GM03348 (cell line): ENCODE measurements around the gene DHDH.
"Not testable (repeated sequence)": the region's sequence is repeated elsewhere in the genome, so short reads cannot be mapped to it uniquely, and the experiment has no call there.

Source experiments
- DNase-seq: peaks from one replicate; pipeline ENCODE4 v3.0.0; 2012; ENCODE audit warnings: low spot score

Gene DHDH

GRCh38 chr19:48915757-48916156 is 17.7 kb upstream of the DHDH start:
- no peak for DNase-seq

GRCh38 chr19:48918071-48918470 is 15.4 kb upstream of the DHDH start:
- no peak for DNase-seq

- DNase-seq: no peak
Observed at GRCh38 chr19:48918801-48919247, 14.7 kb upstream of the DHDH start.

- not testable (repeated sequence) for DNase-seq
Observed at GRCh38 chr19:48919271-48919670, 14.2 kb upstream of the DHDH start.

GRCh38 chr19:48920949-48921348 is 12.6 kb upstream of the DHDH start:
- no peak for DNase-seq

GRCh38 chr19:48921721-48922500 is 11.6 kb upstream of the DHDH start:
- no peak for DNase-seq

GRCh38 chr19:48922548-48923490 is 10.7 kb upstream of the DHDH start:
- DNase-seq: no peak

GRCh38 chr19:48925240-48925843 is 8.2 kb upstream of the DHDH start:
- peak; percentile 34 for DNase-seq

- not testable (repeated sequence) for DNase-seq
Observed at GRCh38 chr19:48925890-48926289, 7.6 kb upstream of the DHDH start.

- peak; percentile 85 for DNase-seq
Observed at GRCh38 chr19:48926909-48927308, 6.6 kb upstream of the DHDH start.

- DNase-seq: not testable (repeated sequence)
Observed at GRCh38 chr19:48927692-48928091, 5.8 kb upstream of the DHDH start.

- no peak for DNase-seq
Observed at GRCh38 chr19:48928164-48929025, 5.1 kb upstream of the DHDH start.

- no peak for DNase-seq
Observed at GRCh38 chr19:48934837-48935236, 1.3 kb downstream of the DHDH start.

GRCh38 chr19:48935864-48936263 is 2.4 kb downstream of the DHDH start:
- DNase-seq: no peak

- DNase-seq: no peak
Observed at GRCh38 chr19:48938256-48938655, 4.8 kb downstream of the DHDH start.

- DNase-seq: no peak
Observed at GRCh38 chr19:48940902-48941301, 7.4 kb downstream of the DHDH start.

GRCh38 chr19:48943081-48943480 is 9.6 kb downstream of the DHDH start:
- DNase-seq: no peak

- no peak for DNase-seq
Observed at GRCh38 chr19:48945415-48945814, 11.9 kb downstream of the DHDH start.

GRCh38 chr19:48945817-48946216 is 12.3 kb downstream of the DHDH start:
- DNase-seq: no peak

- DNase-seq: no peak
Observed at GRCh38 chr19:48946463-48947257, 13.2 kb downstream of the DHDH start.

- DNase-seq: no peak
Observed at GRCh38 chr19:48947258-48947542, 13.7 kb downstream of the DHDH start.
